DMS153 (cell line): ENCODE results near the gene BEST1.
A peak's percentile ranks its signal among the peaks of the same experiment; 100 is the strongest.

ENCODE experiments used
- DNase-seq: peaks from one replicate; lab custom pipeline; 2025; lab: John Stamatoyannopoulos, UW

BEST1 gene

DNA sequence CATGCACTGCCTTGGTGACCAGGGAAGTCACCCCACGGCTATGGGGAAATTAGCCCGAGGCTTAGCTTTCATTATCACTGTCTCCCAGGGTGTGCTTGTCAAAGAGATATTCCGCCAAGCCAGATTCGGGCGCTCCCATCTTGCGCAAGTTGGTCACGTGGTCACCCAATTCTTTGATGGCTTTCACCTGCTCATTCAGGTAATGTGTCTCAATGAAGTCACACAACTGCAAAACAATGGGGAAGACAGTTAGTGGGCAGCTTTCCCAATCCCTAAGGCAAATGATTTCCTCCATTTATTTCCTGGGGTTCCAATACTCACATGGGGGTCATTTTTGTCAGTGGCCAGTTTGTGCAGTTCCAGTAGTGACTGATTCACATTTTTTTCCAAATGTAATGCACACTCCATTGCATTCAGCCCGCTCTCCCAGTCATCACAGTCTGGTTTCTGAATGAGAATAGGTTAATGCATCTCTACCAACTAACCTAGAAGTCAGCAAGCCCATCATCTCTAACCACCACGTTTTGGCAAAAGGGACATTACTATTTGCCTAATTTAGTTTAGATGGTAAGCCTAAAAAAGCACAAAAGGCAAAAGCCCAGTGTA, 14.6 kb downstream of the BEST1 start:
- DNase-seq, result peak; percentile 8

- DNase-seq, result no peak
These were observed 16.6 kb downstream of the BEST1 start for GRCh38 chr11:61966734-61967115.

DNA sequence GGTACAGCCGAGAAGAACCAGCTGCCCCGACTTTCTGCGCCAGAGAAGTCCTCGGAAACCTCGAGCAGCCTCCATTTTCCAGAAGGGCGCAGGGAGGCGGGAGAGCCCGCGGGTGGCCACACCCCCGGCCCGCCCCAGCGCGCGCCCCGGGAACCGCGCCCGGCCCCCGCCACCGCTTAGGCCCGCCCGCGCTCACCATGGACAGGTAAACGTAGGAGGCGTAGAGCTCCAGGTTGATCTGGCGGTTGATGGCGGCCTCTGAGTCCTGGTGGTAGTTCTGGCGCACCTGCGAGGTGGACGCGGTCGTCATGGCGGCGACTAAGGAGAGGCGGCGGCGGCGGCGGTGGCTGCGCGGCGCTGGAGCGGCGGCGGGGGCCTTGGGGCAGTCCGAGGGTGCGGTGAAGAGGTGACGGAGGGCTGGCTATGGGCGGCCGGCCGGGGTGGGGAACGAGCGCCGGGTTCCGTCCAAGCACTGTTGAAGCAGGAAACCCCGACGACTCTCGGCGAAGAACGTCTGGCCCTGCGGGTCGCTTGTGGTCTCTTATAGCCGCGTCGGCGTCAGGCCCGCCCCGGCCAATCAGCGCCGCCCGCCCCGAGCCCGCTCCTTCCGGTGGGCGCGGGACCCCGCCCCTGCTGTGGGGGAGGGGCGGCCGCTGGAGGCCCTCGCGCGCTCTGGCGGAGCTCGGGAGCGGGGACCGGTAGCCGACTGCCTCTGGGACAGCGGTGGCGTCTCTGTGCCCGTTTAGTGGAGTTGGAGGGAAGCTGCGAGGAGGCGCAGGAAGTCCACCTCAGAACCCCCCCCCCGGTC, 17.2 kb downstream of the BEST1 start, which contains the start of gene FTH1:
FTH1 (minus strand) TSS at position 519 of the 808 bp plus-strand sequence; CDS start at position 310, 209 bp downstream.
- DNase-seq, result peak; percentile 77

GRCh38 chr11:61967924-61968757, 18.0 kb downstream of the BEST1 start:
- DNase-seq, result peak; percentile 58

- DNase-seq, result no peak
These were observed 18.7 kb downstream of the BEST1 start for GRCh38 chr11:61968758-61969390.

DNA sequence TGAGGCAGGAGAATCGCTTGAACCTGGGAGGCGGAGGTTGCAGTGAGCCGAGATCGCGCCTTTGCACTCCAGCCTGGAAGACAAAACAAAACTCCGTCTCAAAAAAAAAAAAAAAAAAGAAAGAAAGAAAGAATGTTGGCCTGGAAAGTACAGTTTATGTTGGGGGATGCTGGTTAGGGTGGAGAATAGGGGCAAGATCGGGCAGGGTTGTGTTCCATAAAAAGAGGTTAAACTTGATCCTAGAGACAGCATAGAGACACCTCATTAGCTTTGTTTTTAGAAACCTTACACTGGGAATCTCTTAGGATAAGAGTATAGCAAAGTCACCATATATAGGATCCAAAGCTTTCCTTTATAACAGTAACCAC, 19.2 kb downstream of the BEST1 start:
- DNase-seq, result no peak

DNA sequence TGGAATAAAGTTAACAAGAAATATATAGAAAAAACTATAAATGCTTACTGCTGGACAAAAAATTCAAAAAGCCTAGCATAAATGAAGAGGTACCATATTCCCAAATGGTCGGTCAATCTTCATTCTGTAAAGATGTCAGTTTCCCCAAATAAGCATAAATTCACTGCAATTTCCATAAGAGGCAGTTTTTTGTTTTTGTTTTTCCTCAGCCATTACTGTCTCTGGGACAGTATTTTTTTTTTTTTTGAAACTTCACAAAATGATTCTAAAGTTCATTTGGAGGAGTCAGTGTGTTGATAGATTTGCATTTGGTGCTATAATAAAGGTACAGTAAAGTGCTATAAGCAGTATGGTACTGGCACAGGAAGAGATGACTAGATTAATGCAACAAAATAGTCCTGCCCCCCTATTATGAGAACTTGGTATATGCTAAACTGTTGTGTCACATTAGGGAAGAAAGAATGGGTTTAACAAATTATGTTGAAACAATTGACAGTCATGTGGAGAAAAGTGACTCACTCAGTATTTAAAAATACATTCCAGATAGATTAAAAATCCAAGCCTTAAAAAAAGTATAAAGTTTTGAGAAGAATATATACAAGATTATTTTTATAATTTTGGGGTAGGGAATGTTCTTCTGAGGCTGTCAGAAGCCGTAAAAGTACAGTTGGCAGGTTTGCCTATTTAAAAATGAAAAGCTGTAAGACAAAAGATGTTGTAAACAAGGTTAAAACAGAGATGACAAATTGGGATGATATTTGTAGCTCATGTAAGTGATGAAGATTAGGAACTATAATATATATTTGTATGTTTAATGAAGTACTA, 19.9 kb downstream of the BEST1 start:
- no peak for DNase-seq

DNA sequence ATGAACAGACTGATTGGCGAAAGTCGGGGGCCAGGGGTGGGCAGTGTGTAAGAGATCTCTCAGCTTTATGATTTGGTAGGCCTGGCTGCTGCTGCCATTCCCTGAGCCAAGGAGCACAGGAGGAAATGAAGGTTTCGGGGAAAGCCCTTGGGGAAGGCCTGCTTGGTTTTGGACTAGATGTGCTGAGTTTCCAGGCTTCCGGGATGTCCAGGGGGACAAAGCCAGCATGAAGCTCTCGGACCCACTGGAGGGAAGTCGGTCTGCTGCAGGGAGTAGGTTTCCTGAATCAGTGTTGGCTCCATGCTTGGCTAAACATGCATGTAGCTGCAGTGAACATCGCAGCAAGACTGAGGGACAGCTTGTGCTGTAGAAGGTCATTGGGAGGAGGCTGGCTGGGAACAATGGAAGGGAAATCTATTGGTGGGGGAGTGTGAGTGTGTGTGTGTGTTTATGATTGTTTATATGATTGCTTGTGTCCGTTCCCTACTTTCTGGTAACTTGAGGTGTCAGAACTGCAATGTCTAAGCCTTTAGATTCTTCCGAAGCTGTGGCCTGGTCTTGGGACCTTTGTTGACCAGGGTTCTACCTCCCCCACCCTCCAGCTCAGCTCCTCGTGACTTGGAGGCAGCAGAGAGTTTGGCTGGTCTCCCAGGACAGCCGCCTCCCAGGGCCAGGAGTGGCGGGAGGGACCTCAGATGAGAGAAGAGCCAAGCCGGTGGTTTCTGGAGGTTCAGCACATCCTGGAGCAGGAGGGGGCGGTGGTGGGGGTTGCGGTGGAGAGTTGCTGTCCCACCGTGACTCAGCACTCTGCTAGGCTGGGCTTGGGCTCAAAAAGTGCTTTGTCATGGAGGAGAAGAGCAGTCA, 21.3 kb downstream of the BEST1 start:
- peak; percentile 92 for DNase-seq

DNA sequence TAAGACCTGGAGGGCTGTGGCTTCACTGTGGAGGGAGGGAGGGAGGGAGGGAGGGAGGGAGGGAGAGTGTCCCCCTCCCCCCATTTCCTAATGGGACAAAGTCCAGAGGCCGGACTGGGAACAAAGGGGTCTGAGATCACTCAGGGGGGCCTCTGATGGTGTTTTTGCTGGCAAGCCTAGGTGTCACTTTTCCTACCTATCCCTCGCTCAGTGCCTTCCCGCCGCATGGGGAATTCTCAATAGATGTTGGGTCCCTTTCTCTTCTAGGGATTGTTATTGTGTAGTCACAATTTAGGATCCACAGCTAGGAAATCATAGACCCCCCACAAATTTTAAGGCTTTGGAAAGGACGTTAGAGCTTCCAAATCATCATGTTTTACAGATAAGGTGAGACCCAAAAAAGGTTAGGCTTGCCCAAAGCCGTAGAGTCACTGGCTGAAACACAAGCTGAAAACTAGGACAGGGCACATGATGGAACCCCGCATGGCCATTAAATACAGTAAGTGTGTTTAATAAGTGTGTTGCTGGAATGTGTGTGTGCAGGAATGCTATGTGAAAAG, 22.0 kb downstream of the BEST1 start:
- DNase-seq, result no peak

DNA sequence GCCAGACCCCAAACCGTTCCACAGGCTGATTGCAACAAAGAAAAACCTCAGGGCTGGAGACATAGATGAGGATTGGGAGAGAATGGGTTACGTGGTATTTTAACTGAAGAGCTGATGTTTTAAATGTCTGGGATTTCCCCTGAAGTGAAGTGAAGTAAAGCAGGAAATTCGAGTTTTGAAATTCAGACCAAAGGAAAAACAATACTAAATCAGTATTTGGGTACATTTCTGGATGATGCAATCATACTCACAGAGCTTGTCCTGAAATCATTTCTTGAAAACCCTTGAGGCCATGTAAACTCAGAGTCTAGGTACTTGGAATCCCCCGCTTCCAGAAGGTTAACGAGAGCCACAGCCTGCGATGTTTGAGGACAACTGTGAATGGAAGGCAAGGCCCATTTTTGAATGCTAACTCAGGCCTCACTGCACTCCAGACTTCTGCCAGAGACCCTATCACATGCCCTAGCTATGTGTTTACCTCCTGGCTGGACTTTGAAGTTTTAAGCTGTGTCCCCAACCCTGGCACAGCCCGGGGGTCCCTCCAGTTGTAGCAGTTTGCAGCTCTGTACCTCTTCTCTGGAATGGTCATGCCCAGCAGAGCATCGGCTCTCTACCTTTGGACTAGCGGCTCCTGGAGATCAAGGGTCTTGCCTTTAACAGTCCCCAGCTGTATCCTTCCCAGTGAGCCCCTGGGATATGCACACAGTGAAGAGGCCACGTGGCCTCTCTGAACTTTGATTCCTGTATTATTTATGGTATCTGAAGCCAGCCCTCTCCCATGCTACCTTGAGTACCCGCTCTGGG, 22.7 kb downstream of the BEST1 start:
- DNase-seq, result no peak

DNA sequence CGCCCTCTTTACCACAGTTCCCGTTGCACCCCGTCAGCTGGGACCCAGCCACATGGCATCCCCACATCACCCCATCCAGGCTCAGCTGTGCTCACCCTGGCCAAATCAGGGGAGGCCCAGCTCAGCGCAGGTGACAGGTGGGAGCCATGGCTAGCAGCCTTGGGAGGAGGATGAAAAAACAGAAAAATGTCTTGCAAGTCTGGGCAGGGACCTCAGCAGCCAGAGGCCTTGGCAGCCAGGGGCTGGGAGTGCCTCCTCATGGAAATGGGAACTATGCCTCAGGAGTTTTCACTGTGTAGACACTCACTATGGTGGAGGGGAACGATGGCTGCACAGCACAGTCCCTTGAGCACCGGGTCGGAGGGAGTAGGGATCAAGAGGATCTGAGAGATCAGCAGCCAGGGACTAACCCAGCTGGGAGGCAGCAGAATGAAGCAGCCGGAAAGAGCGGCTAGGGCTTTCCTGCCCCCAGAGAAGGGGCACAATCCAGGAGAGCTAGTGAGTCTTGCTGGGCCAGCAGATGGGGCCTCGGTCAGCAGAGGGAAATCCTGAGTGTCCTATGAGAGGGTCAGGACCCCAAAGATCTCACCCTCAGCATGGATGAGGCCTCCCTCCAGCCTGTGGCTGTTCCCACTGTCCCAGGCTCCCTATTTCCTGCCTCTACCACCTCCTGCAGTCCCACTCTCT, 23.5 kb downstream of the BEST1 start:
- no peak for DNase-seq

DNA sequence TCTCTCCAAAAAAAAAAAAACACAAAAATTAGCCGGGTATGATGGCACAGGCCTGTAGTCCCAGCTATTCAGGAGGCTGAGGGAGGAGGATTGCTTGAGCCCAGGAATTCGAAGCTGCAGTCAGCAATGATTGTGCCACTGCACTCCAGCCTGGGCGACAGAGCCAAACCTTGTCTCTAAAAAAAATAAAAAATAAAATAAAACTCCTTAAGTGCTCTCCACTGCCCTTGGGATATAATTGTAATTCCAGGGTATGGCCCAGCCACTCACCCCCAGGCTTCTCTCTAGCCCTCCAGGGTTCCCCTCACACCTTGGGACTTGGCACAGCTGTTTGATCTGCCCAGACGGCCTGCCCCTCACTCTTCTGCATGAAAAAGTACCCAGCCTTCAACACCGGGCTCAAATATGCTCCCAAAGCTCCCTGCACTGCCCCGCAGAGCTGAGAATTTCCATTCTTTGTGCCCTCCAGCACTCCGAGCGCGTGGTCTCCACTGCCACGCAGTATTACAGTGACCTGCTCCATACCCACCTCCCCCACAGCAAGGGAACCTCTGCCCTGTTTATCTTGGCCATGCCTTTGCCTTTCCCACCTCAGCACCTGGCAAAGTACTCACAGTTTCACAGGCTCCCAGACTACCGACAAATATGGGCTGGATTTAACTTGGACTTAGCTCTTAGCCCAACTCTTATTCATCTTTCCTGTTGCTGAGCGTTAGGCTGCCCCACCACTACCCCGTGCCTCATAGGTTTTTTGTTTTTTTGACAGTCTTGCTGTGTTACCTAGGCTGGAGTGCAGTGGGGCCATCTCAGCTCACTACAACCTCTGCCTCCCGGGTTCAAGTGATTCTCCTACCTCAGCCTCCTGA, 24.8 kb downstream of the BEST1 start:
- no peak for DNase-seq

GRCh38 chr11:61975638-61976419, 25.7 kb downstream of the BEST1 start:
- no peak for DNase-seq

GRCh38 chr11:61976420-61976800, 26.3 kb downstream of the BEST1 start:
- DNase-seq, result no peak

GRCh38 chr11:61976813-61977475, 26.8 kb downstream of the BEST1 start:
- DNase-seq, result no peak
